GM12801 (cell line): ENCODE measurements around the gene VPS11.

Experiments
- TF ChIP-seq, protein P1 (sequence below): IDR thresholded peaks from one replicate; pipeline ENCODE4 v1.5.1; 2011; ENCODE audit warnings: control low read depth; ENCODE audit not compliant: insufficient read length; ENCODE audit errors: extremely low read depth

VPS11 gene

DNA sequence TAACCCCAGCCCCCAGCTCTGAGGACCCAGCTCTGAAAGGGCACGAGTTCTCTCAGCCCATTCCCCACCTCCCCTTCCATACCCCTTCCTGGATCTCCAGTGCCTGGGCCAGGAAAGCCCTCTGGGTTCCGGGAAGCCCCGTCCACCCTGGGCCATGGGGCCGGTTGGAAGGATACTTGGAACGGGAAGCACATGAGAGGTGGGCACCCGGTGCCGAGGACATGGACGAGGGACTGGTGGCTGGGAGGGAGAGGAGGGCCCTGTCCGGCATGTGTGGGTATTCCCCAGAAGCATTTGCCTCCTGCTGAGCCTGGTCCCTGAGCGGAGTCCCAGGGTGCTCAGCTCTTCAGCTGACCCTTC is 48.6 kb downstream of the VPS11 start:
- TF ChIP-seq, protein P1, sequence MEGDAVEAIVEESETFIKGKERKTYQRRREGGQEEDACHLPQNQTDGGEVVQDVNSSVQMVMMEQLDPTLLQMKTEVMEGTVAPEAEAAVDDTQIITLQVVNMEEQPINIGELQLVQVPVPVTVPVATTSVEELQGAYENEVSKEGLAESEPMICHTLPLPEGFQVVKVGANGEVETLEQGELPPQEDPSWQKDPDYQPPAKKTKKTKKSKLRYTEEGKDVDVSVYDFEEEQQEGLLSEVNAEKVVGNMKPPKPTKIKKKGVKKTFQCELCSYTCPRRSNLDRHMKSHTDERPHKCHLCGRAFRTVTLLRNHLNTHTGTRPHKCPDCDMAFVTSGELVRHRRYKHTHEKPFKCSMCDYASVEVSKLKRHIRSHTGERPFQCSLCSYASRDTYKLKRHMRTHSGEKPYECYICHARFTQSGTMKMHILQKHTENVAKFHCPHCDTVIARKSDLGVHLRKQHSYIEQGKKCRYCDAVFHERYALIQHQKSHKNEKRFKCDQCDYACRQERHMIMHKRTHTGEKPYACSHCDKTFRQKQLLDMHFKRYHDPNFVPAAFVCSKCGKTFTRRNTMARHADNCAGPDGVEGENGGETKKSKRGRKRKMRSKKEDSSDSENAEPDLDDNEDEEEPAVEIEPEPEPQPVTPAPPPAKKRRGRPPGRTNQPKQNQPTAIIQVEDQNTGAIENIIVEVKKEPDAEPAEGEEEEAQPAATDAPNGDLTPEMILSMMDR = no peak

DNA sequence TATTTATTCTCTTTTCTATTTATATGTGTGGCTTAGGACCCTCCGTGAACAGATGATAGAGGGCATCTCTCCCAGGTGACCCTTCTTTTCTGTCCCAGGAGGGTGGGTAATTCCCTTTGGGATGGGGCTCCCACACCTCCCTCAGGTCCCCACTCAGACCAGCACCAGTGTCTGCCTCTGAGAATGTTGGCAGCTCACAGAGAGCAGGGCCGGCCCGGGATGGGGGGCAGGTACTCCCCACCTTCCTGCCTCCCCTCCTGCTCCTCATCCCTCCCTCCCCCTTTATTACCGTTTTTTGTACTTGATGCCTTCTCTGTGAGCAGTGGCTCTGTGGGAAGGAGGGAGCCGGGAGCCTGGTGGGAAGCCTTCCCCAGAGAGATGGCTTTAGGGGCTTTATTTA is 49.0 kb downstream of the VPS11 start:
- TF ChIP-seq, protein P1 = no peak

DNA sequence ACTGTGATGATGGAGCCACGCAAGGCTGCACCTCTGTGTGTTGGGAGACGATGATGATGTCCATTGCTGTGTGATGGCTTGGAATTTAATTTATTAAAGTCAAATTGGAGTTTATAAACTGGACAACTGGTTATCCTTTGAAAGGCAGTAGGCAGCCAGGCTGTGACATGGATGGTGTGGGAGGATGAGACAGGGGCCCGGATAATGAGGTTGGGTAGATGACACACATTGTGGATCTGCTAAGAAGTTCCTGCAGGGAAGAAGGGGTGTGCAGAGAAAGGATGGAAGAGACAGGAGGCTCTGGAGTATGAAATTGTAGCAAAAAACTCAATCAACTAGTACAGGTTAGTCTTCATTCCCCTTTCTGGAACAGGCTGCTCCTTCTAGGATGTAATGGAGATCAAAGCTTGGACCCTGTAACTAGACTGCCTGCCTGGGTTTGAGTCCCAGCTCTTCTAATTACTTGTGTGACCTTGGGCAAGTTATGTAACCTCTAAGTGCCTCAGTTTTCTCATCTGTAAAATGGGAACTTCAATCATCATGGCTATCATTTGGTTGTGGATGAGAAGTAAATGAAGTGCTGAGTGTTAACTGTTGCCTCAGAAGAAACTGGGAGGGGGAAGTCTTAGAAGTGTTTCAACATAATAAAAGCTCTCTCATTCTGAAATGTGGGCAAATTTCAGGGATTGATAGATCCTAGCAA is 49.5 kb downstream of the VPS11 start:
- TF ChIP-seq, protein P1 = no peak

DNA sequence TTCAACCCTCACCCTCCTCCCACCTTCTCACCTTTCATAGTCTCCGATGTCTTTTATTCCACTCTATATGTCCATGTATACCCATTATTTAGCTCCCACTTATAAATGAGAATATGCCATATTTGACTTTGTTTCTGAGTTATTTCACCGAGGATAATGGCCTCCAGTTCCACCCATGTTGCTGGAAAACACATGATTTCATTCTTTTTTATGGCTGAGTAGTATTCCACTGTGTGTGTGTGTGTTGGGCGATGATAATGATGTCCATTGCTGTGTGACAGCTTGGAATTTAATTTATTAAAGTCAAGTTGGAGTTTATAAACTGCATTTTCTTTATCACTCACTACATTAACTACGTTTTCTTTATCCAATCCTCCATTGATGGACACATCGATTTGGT is 50.6 kb downstream of the VPS11 start:
- TF ChIP-seq, protein P1 = no peak

DNA sequence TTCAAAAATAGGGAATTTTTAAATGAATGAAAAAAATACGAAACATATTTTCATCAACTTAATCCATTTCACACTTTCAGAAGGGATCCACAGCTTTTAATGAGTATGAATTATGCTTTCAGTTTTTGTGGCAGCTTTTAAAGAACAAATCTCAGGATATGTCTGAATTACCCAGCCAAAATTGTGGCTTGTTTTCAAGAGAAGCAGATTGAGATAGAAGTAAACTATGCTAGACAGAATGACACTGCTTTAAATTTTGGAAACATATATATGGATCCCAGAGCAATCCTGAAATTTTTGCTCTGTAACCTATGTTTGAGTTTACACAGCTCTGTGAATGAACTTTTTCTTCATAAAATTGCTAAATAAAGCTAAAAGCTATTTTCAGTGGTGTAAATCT is 51.3 kb downstream of the VPS11 start:
- TF ChIP-seq, protein P1 = no peak

DNA sequence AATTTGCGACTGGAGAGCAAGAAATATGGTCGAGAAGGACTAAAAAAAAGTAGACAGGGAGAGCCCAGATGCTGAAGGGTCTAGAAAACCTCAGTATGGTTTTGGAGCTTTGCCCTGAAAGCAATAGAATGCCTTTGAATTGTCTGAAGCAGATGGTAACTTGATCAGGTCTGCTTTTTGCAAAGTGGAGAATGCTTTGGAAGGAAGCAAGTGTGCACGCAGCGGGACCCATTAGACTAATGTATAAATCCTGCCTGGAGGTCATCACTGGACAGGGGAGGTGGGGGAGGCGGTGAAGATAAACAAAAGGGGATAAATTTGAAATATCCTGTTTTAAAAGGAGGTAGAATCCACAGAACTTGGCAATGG is 53.0 kb downstream of the VPS11 start:
- TF ChIP-seq, protein P1 = no peak

DNA sequence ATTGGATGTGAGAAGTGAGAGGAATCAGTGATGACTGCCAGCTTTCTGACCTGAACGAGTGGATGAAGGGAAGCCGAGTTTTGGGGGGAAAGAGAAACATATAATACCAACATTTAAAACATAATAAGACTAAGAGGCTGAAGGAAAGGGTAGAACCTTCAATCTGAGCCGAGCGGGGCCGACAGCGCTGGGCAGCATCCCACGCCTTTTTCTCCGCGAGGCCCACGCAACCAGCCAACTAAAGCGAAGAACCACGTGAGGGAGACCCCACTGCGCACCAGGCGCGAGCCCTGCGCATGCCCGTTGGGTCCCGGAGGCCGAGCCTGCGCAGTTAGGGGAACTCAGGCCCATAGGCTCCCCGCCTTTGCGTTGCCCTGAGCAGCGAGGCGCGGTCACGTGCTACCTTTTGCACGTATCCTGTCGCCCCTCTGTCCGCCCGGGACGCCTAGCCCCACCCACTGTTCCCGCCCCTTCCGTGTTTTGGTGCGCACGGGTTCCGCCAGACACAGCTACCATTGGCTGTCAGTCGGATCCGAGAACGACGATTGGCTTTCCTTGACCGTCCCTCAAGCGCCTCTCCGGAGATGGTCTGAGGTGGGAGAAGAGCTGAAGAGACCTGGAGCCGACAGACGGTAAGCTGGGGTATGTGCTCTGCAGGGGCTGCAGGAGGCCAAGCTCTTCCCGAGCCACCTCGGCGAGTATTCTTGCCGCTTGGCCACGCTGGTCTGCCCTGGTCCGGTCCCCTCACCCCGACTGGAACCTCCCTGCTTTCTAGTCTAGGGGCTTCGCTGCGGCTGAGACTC is 53.6 kb downstream of the VPS11 start, which contains the start of gene HINFP:
TSS of gene HINFP (plus strand) at position 573 of the 803 bp plus-strand sequence. CDS start 5,365 bp downstream, outside the sequence.
- TF ChIP-seq, protein P1 = no peak
